ENCODE measurements around the gene CHL1.
"Not testable (repeated sequence)": the region's sequence is repeated elsewhere in the genome, so short reads cannot be mapped to it uniquely, and the experiment has no call there.

Gene CHL1

DNA sequence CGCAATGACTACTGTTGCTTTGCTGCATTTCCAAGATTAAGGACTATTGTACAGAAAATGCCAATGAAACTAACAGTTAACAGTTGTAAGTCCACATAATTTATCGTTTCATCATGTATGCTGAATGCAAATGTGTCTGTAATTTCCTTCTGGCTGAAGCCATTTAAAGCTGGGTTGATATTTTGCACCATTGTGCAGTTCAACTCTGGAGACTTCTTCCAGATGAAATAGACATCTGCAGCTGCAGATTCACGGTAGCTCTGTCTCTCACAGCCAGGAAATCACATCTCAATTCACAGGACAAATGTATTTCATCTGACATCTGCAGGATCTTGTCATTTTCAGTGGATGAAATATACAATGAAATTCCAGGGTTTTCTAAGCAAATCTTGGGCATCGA, 145.4 kb downstream of the CHL1 start:
- DNase-seq (ENCODE audit: low spot score) = no peak

DNA sequence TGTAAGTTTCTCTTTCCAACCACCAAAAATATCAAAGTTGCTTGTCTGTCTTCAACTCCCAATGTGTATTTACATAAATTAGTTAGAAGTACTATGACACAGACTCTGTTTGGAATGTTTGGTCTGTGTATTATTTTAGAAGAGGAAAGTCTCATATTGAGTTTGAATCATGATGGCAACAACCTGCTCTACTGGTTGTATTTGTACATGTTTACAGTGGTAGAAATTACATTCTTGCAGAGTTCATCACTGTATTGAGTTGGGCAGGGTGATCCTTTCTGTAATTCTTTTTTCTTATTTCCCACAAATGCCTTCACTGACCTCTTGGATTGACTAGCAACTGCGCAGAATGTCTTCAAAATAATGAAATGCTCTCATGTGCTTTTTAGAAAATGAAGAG, 149.6 kb downstream of the CHL1 start:
- DNase-seq (ENCODE audit: low spot score) = no peak

DNA sequence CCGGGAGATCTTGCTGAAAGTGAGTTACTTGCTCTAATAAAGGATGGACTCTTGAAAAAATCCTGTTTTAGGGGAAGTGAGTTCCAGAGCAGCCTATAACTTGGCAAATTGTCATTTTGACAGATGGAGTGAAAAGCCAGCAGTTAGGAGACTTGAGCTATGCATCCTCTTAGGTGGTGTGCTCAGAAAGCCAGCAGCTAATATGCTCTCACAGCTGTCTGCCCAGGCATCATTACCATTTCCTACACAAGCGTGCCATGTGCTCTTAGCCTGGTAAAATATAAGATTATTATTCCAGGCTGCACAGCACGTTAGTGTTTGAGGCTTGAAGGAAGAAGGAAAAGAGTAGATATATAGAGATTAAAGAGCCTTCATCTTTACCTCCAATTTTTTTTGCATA, 151.0 kb downstream of the CHL1 start:
- no peak for DNase-seq (ENCODE audit: low spot score)

DNA sequence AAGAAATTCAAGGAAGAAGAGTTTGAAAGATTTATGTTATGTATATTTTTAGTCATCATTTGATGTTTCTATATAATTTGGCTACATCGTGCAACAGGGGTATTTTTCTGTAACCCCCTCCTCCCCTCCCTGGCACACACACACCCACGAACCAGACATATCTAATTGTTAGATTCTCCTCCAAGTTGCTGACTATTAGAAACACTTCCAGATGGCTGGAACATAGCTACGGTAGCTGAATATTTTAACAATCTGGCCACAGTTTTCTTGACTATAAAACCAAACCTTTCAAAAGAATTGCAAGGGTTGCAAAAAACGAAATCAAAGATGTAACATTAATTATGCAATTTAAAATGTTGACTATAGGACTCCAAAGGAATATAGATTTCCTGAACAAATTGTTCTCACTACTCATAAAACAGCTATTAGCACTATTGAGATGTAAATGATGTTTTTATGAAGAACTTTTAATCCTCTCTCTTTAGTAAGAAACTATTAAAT, 154.4 kb downstream of the CHL1 start:
- DNase-seq (ENCODE audit: low spot score) = no peak

DNA sequence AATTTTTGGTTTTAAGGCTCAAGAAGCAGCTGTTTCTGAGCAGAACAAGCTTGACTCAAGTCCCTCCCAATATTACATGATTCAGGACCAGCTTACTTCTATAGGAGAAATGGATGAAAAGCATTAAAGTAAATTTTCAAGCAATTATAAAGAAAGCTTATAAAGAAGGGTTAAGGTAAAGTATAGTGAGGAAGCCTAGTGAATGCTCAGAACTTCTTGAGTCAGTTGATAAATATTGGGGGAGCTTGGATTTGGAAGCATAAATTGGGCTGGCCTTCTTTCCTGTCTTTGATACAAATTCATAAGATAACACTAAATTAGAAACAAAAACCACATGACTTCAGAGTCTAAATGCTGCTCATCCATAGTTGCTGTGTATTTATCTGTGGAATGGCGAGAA, 156.0 kb downstream of the CHL1 start:
- DNase-seq (ENCODE audit: low spot score) = no peak

GRCh38 chr3:353191-353739, 156.7 kb downstream of the CHL1 start:
- DNase-seq (ENCODE audit: low spot score) = no peak

- no peak for DNase-seq (ENCODE audit: low spot score)
These were observed 157.9 kb downstream of the CHL1 start for GRCh38 chr3:354432-354831.

GRCh38 chr3:355622-356021, 159.1 kb downstream of the CHL1 start:
- DNase-seq (ENCODE audit: low spot score) = no peak

- no peak for DNase-seq (ENCODE audit: low spot score)
These were observed 160.4 kb downstream of the CHL1 start for GRCh38 chr3:356952-357351.

- DNase-seq (ENCODE audit: low spot score) = no peak
These were observed 163.1 kb downstream of the CHL1 start for GRCh38 chr3:359672-360071.

DNA sequence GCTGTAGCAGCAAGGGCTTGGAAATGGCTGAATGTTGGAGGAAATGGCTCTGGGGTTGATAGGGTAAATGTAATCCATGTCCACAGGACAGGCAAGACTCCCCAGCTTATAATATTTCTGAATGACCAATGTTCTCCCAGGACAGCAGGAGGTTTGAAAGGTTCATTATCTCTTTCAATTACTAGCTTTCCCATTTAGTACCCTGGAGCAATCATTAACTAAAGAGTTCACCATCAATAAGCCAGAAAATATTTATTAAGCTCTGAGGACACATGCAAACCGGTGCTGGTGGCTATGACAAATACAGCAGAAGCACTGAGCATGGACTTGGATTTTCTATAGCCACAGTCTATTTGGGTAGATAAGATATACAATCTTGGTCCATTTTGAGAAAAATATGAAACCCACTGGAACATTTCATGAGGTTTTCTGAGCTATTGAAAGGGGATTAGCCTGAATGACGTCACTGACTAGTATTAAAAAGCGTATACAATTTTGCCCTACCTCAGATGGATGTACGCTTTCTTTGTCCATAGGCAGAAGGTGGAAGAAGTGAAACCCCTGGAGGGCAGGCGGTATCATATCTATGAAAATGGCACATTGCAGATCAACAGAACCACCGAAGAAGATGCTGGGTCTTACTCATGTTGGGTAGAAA, 166.2 kb downstream of the CHL1 start:
- DNase-seq (ENCODE audit: low spot score) = no peak

- no peak for DNase-seq (ENCODE audit: low spot score)
These were observed 167.7 kb downstream of the CHL1 start for GRCh38 chr3:364287-364686.

- DNase-seq (ENCODE audit: low spot score) = no peak
These were observed 168.7 kb downstream of the CHL1 start for GRCh38 chr3:365268-365667.

- not testable (repeated sequence) for DNase-seq (ENCODE audit: low spot score)
These were observed 169.7 kb downstream of the CHL1 start for GRCh38 chr3:366253-366652.

- DNase-seq (ENCODE audit: low spot score) = no peak
These were observed 176.7 kb downstream of the CHL1 start for GRCh38 chr3:373193-373779.

DNA sequence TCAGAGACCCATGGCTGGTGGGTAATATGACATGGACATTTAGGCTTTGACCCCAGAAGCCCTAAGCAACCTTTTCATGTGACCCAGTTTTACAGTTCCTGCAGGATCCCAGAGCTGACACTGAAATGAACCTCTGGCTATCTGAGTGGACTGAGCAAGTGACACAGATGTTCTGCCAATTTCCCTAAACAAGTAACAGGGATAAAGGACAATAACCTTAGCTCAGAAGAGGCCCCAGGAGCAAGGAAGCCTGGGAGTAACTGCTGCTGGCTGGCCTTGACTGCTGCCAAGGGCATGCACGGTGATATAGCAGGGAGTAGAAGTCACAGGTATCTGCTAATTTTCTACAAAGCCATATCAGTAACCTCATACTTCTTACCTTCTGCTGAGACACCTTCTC, 177.9 kb downstream of the CHL1 start:
- no peak for DNase-seq (ENCODE audit: low spot score)

GRCh38 chr3:377158-377561, 180.6 kb downstream of the CHL1 start:
- no peak for DNase-seq (ENCODE audit: low spot score)

GRCh38 chr3:380801-381200, 184.2 kb downstream of the CHL1 start:
- DNase-seq (ENCODE audit: low spot score) = no peak

GRCh38 chr3:385151-385550, 188.6 kb downstream of the CHL1 start:
- DNase-seq (ENCODE audit: low spot score) = no peak

- no peak for DNase-seq (ENCODE audit: low spot score)
These were observed 198.2 kb downstream of the CHL1 start for GRCh38 chr3:394775-395174.

GRCh38 chr3:396293-396692, 199.7 kb downstream of the CHL1 start:
- DNase-seq (ENCODE audit: low spot score) = no peak

DNA sequence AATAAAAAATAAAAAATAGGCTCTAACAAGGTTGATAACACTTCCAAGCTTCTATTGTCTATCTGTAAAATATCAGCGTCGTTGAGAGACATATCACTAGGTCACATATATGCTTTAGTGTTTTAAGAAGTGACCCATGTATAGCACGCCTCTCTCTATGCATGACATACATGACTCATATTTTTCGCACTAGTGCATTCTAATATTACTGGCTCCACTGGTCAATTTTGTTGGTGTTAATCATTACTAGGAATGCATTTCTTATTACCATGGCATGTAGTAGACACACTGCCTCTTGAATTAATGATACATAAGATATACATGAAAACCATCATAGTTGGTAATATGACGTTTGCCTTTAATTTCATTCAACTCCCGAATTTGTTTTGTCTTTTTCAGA, 203.1 kb downstream of the CHL1 start:
- no peak for DNase-seq (ENCODE audit: low spot score)

- no peak for DNase-seq (ENCODE audit: low spot score)
These were observed 207.3 kb downstream of the CHL1 start for GRCh38 chr3:403826-404225.

DNA sequence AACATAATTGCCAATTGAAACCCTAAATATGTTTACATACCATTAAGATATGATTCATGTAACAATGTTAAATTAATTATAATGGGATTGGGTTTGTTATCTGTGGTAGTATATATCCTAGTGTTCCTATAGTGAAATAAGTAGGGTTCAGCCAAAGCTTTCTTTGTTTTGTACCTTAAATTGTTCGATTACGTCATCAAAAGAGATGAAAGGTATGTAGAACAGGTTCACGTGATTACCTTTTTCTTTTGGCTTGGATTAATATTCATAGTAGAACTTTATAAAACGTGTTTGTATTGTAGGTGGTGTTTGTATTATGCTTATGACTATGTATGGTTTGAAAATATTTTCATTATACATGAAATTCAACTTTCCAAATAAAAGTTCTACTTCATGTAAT, 212.4 kb downstream of the CHL1 start:
- DNase-seq (ENCODE audit: low spot score) = no peak

Measured in CD4-positive, alpha-beta T cell treated with Interleukin-6 at 100 ng/mL for 8 hours (primary cell).